Parathyroid adenoma (tissue), 2 donors: ENCODE results near the gene TIMM22.

Experiments used
- H2AFZ ChIP-seq: fragments of 300-600 bp; sonication (generic); one replicate; pipeline ENCODE4 v1.7.0; 2017; ENCODE audit warnings: antibody characterized with exemption, mild to moderate bottlenecking
- H3K27ac ChIP-seq: fragments of 300-600 bp; sonication (generic); one replicate; pipeline ENCODE4 v1.7.0; 2017
- H3K27me3 ChIP-seq: fragments of 300-600 bp; sonication (generic); one replicate; pipeline ENCODE4 v1.7.0; 2017; ENCODE audit warnings: low read length; ENCODE audit not compliant: control insufficient read depth, insufficient read depth
- H3K36me3 ChIP-seq: fragments of 300-600 bp; sonication (generic); one replicate; pipeline ENCODE4 v1.7.0; 2017; ENCODE audit warnings: low read length; ENCODE audit not compliant: control insufficient read depth, insufficient read depth
- H3K4me1 ChIP-seq: fragments of 300-600 bp; sonication (generic); one replicate; pipeline ENCODE4 v1.7.0; 2017; ENCODE audit warnings: control low read depth
- H3K4me2 ChIP-seq: fragments of 300-600 bp; sonication (generic); one replicate; pipeline ENCODE4 v1.7.0; 2017; ENCODE audit warnings: low read length
- H3K4me3 ChIP-seq: fragments of 300-600 bp; sonication (generic); one replicate; pipeline ENCODE4 v1.7.0; 2017; ENCODE audit warnings: low read depth, low read length
- H3K79me2 ChIP-seq: fragments of 300-600 bp; sonication (generic); one replicate; pipeline ENCODE4 v1.7.0; 2017; ENCODE audit warnings: control low read depth
- H3K9ac ChIP-seq: fragments of 300-600 bp; sonication (generic); one replicate; pipeline ENCODE4 v1.7.0; 2017; ENCODE audit warnings: mild to moderate bottlenecking
- H3K9me3 ChIP-seq: fragments of 300-600 bp; sonication (generic); one replicate; pipeline ENCODE4 v1.7.0; 2017; ENCODE audit warnings: low read length; ENCODE audit not compliant: control insufficient read depth
- TF ChIP-seq, protein P1 (sequence below): fragments of 300-600 bp; sonication (generic); IDR thresholded peaks from one replicate; pipeline ENCODE4 v1.7.0; 2017; ENCODE audit warnings: antibody characterized with exemption, mild to moderate bottlenecking
- donor health status: primary hyperparathyroidism.

Gene TIMM22

DNA sequence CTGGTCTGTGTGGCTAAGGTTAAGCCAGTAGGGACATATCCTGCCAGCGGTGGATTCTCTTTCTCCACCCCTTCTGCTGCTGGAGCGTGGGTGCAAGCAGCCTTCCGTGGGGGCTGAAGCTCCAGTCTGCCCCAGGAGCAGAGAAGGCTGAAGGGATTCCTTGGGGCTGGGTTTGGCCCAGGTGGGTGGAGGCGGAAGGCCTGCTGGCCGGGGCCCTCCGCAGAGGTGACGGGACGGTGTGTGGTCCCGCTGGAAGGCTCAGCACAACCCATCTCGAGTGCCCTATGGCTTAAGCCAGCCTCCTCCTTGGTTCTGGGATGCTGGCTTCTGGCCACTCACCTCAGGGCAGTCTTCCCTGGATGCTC is 13.1 kb downstream of the TIMM22 start:
- H3K4me2 ChIP-seq: no peak overlapping the region
- no peaks in the 10 kb centered on the region for H3K36me3 ChIP-seq
- no peaks in the 10 kb centered on the region for H3K79me2 ChIP-seq
- H3K4me3 ChIP-seq: no peak overlapping the region
- no peaks in the 10 kb centered on the region for H3K9me3 ChIP-seq
- H3K4me1 ChIP-seq: no peaks in the 10 kb centered on the region
- H2AFZ ChIP-seq: no peak overlapping the region
- H3K27me3 ChIP-seq: no peaks in the 10 kb centered on the region
- H3K9ac ChIP-seq: no peak overlapping the region
- TF ChIP-seq, protein P1, sequence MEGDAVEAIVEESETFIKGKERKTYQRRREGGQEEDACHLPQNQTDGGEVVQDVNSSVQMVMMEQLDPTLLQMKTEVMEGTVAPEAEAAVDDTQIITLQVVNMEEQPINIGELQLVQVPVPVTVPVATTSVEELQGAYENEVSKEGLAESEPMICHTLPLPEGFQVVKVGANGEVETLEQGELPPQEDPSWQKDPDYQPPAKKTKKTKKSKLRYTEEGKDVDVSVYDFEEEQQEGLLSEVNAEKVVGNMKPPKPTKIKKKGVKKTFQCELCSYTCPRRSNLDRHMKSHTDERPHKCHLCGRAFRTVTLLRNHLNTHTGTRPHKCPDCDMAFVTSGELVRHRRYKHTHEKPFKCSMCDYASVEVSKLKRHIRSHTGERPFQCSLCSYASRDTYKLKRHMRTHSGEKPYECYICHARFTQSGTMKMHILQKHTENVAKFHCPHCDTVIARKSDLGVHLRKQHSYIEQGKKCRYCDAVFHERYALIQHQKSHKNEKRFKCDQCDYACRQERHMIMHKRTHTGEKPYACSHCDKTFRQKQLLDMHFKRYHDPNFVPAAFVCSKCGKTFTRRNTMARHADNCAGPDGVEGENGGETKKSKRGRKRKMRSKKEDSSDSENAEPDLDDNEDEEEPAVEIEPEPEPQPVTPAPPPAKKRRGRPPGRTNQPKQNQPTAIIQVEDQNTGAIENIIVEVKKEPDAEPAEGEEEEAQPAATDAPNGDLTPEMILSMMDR: no peak
- no peak overlapping the region for H3K27ac ChIP-seq

DNA sequence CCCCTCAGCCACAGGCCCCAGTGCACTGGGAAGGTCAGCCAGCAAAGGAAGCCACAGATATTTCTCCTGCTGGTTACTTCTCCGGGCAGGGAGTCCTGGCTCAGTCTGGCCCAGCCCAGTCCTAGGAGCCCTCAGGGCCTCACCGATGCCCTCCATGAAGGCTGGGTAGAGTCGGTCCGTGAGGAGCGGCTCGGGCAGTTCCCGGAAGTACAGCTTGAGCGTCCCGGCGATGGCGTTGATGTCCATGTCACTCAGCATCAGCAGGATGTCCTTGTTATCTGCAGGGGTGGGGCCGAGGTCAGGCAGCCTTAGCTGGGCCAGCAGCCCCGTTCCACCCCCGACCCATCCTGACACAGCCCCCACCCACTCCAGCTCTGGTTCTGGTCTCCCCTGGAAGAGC is 13.7 kb downstream of the TIMM22 start:
- H3K9me3 ChIP-seq: no peaks in the 10 kb centered on the region
- H3K4me2 ChIP-seq: no peak overlapping the region
- TF ChIP-seq, protein P1: no peak
- H3K4me3 ChIP-seq: no peak overlapping the region
- H3K27me3 ChIP-seq: no peaks in the 10 kb centered on the region
- no peaks in the 10 kb centered on the region for H3K79me2 ChIP-seq
- H3K36me3 ChIP-seq: no peaks in the 10 kb centered on the region
- no peak overlapping the region for H2AFZ ChIP-seq
- H3K9ac ChIP-seq: no peak overlapping the region
- no peaks in the 10 kb centered on the region for H3K4me1 ChIP-seq
- H3K27ac ChIP-seq: no peak overlapping the region

DNA sequence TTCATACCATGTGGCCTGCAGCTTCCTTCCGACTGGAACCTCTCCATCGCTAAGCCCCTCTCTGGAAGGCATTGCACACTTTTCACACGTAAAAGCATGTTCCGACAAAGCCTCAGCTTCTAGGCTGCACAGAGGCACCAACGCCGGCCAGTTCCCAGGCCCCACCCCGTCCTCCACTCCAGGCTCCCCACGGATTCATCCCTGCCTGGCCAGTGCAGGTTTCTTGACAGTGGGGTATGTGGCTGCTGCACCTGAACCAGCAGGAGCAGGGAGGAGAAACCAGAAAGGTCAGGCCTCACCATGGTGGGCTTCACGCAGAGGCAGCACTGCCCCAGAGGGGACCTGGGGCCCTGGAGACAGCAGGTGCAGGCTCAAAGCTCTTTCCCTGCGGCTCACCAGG is 14.2 kb downstream of the TIMM22 start:
- no peaks in the 10 kb centered on the region for H3K79me2 ChIP-seq
- H3K9ac ChIP-seq: no peak overlapping the region
- no peak overlapping the region for H3K27ac ChIP-seq
- H3K27me3 ChIP-seq: no peaks in the 10 kb centered on the region
- no peak overlapping the region for H3K4me2 ChIP-seq
- TF ChIP-seq, protein P1: no peak
- no peak overlapping the region for H3K4me3 ChIP-seq
- no peaks in the 10 kb centered on the region for H3K36me3 ChIP-seq
- no peak overlapping the region for H2AFZ ChIP-seq
- H3K4me1 ChIP-seq: no peaks in the 10 kb centered on the region
- H3K9me3 ChIP-seq: no peaks in the 10 kb centered on the region

DNA sequence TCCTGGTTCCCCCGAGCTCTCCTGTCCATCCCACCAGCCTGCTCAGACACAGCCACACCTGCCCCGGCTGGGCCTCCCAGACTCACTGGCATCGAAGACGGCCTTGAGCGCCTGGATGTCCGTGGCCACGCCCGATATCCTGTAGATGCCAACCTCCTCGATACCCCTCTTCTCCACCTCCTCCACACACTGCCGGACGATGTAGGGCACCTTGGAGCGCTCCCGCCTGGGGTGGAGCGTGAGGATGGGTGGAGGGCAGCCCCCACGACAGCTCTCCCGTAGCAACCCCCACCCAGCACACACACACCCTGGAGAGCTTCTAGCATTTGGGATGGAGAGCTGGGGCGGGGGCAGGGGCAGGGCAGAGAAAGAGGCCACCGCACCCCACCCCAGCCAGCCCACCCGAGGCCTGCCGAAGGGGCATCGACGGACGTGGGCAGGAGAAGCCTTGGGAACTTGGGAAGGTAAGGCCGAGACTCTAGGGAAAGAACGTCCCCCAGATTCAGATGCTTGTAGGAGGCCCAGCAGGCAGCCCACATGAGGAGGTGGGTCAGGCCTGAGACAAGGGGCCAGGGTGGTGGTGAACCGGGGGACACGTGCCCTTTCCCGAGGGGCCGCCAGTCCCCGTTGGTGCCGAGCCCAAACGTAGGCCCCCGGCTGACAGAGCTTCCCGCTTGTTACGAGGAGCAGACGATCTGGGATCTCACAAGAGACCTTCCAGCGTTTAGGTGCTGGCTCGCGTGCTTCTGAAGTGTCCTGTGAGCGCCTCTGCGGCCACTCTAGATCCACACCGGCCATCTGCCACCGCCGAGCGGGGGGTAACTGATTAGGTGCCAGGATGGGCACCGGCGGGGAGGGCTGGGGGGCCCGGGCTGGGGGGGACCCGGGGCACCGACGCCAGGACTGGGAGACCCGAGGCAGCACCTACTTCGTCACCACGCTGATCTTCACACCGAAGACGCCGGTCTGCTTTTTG is 15.1 kb downstream of the TIMM22 start:
- TF ChIP-seq, protein P1: no peak
- no peak overlapping the region for H3K4me2 ChIP-seq
- H3K4me3 ChIP-seq: no peak overlapping the region
- H3K9ac ChIP-seq: no peak overlapping the region
- no peaks in the 10 kb centered on the region for H3K27me3 ChIP-seq
- H3K4me1 ChIP-seq: no peaks in the 10 kb centered on the region
- no peak overlapping the region for H2AFZ ChIP-seq
- H3K9me3 ChIP-seq: no peaks in the 10 kb centered on the region
- no peaks in the 10 kb centered on the region for H3K36me3 ChIP-seq
- H3K27ac ChIP-seq: no peak overlapping the region
- H3K79me2 ChIP-seq: peaks cover 3% of the 10 kb centered on the region
